Osteocyte (in vitro differentiated cells): ENCODE measurements around the gene NR4A1. TPM values are rescaled to one million over a fixed set of nuclear protein-coding genes. Genes with fewer than 3 reads are reported as not detected.

Experiments used
- DNase-seq: peaks from one replicate; pipeline ENCODE4 v3.0.0; 2021; ENCODE audit warnings: mixed read lengths; ENCODE audit not compliant: unreplicated experiment; ENCODE audit errors: extremely low spot score
- H3K27ac Mint-ChIP-seq: one replicate; pipeline ENCODE4 v1.8.0; 2021; ENCODE audit warnings: mild to moderate bottlenecking, mixed read lengths; ENCODE audit not compliant: unreplicated experiment
- H3K27me3 Mint-ChIP-seq: one replicate; pipeline ENCODE4 v1.8.0; 2021; ENCODE audit warnings: mixed read lengths; ENCODE audit not compliant: unreplicated experiment
- H3K36me3 Mint-ChIP-seq: one replicate; pipeline ENCODE4 v1.8.0; 2021; ENCODE audit warnings: mixed read lengths; ENCODE audit not compliant: unreplicated experiment
- H3K4me1 Mint-ChIP-seq: one replicate; pipeline ENCODE4 v1.8.0; 2021; ENCODE audit warnings: mixed read lengths; ENCODE audit not compliant: unreplicated experiment
- H3K4me3 Mint-ChIP-seq: one replicate; pipeline ENCODE4 v1.8.0; 2021; ENCODE audit warnings: mild to moderate bottlenecking, moderate library complexity, mixed read lengths; ENCODE audit not compliant: unreplicated experiment
- H3K9me3 Mint-ChIP-seq: one replicate; pipeline ENCODE4 v1.8.0; 2021; ENCODE audit warnings: mixed read lengths; ENCODE audit not compliant: unreplicated experiment
- CTCF ChIP-seq: fragments of 200-600 bp; sonication (generic); IDR thresholded peaks from 2 replicates; pipeline ENCODE4 v1.5.0; 2021; ENCODE audit warnings: antibody characterized with exemption, mild to moderate bottlenecking, moderate library complexity
- total RNA-seq: library from RNA; stranded (reverse); gene quantifications from 2 replicates; pipeline ENCODE4 v1.2.1, GENCODE V29; 2021

The NR4A1 gene
- total RNA-seq, 1 donor from 2014 or later: 13.0 TPM

- no peak overlapping the region for H3K4me3 Mint-ChIP-seq
- no peaks in the 10 kb centered on the region for H3K36me3 Mint-ChIP-seq
- H3K27ac Mint-ChIP-seq: no peak overlapping the region
- no peaks in the 10 kb centered on the region for H3K27me3 Mint-ChIP-seq
- DNase-seq: no peak
- peaks cover 22% of the 10 kb centered on the region for H3K4me1 Mint-ChIP-seq
- H3K9me3 Mint-ChIP-seq: no peaks in the 10 kb centered on the region
- no peak for TF ChIP-seq CTCF
Measured at GRCh38 chr12:52066346-52067080, 15.3 kb downstream of the NR4A1 start.

GRCh38 chr12:52067081-52067374, 15.8 kb downstream of the NR4A1 start:
- H3K4me3 Mint-ChIP-seq: no peak overlapping the region
- no peak for DNase-seq
- H3K4me1 Mint-ChIP-seq: peaks cover 25% of the 10 kb centered on the region
- no peaks in the 10 kb centered on the region for H3K9me3 Mint-ChIP-seq
- no peaks in the 10 kb centered on the region for H3K36me3 Mint-ChIP-seq
- no peaks in the 10 kb centered on the region for H3K27me3 Mint-ChIP-seq
- no peak for TF ChIP-seq CTCF
- no peak overlapping the region for H3K27ac Mint-ChIP-seq

- Mint-ChIP-seq H3K27me3 (no peaks in the 10 kb centered on the region), H3K4me1 (peaks cover 49% of the 10 kb centered on the region), H3K4me3 (peak within 1 kb of the TSS; percentile 95), H3K27ac (peak within 1 kb of the TSS; percentile 99), H3K9me3 (no peaks in the 10 kb centered on the region), H3K36me3 (peaks cover 9% of the 10 kb centered on the region)
- peak; percentile 63 for TF ChIP-seq CTCF
- DNase-seq: peak; percentile 95
Measured at GRCh38 chr12:52069327-52070184, 18.3 kb downstream of the NR4A1 start, which contains the start of gene ATG101. Gene ATG101 (plus strand): TSS chr12:52069978. CDS start chr12:52073651, 3,673 bp downstream.

- Mint-ChIP-seq H3K27me3 (no peaks in the 10 kb centered on the region), H3K9me3 (no peaks in the 10 kb centered on the region), H3K4me3 (peak overlapping the region; percentile 95), H3K27ac (peak overlapping the region; percentile 99), H3K36me3 (peaks cover 10% of the 10 kb centered on the region), H3K4me1 (peaks cover 55% of the 10 kb centered on the region)
- no peak for TF ChIP-seq CTCF
- DNase-seq: no peak
Measured at GRCh38 chr12:52070185-52070925, 19.1 kb downstream of the NR4A1 start.
